ENCODE measurements around the gene ARL6IP5. TPM values are rescaled to one million over a fixed set of nuclear protein-coding genes. Genes with fewer than 3 reads are reported as not detected.
A peak's percentile ranks its signal among the peaks of the same experiment; 100 is the strongest.

ARL6IP5 gene
- 100 to 1,000 TPM; 113 to 153 (median 133) TPM for total RNA-seq

- Histone ChIP-seq H3K4me1 (peaks cover 0 to 79% (median 66%) of the 10 kb centered on the region in 4 donors), H3K36me3 (no peaks in the 10 kb centered on the region), H3K9me3 (no peaks in the 10 kb centered on the region), H3K4me3 (peak within 1 kb of the TSS; percentile 72 to 97 (median 86)), H3K27ac (peak within 1 kb of the TSS; percentile 86 to 97 (median 90)), H3K27me3 (no peaks in the 10 kb centered on the region)
- 2% methylated on average over 21 to 32 of the region's 32 CpGs for WGBS, 2 donors
- DNase-seq (ENCODE audit: low spot score in 2 of 2): peak; percentile 90 to 92
- peak in 1 of 2 donors; percentile 89 for TF ChIP-seq EP300 (IDR thresholded peaks at IDR 0.05)
- TF ChIP-seq, protein P1, sequence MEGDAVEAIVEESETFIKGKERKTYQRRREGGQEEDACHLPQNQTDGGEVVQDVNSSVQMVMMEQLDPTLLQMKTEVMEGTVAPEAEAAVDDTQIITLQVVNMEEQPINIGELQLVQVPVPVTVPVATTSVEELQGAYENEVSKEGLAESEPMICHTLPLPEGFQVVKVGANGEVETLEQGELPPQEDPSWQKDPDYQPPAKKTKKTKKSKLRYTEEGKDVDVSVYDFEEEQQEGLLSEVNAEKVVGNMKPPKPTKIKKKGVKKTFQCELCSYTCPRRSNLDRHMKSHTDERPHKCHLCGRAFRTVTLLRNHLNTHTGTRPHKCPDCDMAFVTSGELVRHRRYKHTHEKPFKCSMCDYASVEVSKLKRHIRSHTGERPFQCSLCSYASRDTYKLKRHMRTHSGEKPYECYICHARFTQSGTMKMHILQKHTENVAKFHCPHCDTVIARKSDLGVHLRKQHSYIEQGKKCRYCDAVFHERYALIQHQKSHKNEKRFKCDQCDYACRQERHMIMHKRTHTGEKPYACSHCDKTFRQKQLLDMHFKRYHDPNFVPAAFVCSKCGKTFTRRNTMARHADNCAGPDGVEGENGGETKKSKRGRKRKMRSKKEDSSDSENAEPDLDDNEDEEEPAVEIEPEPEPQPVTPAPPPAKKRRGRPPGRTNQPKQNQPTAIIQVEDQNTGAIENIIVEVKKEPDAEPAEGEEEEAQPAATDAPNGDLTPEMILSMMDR (IDR thresholded peaks at IDR 0.05): no peak
- TF ChIP-seq POLR2A (IDR thresholded peaks at IDR 0.05): peak; percentile 67 to 76
Observed at GRCh38 chr3:69084326-69085167, at the start of gene ARL6IP5. ARL6IP5 (plus strand) TSS chr3:69084937; CDS start chr3:69085048, 111 bp downstream.

DNA sequence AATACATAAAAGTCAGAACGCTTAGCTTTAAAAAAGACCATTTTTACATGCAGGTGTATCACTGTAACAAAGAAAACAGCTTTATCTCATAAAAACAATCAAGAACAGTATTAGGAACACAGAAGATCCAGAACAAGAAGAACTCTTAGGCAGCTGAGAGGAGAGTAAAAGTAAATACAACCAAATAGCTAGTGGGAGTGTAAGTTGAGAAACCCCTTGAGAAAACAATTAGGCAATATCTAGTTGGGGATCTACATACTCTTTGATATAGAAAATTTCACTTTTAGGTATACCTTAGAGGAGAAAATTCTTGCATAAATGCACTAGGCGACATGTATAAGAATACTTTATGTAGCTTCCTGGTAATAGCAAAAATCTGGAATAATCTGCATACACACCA is 40.1 kb upstream of the ARL6IP5 start:
- no peak for DNase-seq (ENCODE audit: low spot score in 2 of 2)
- Histone ChIP-seq H3K36me3 (peaks cover 0 to 84% (median 0%) of the 10 kb centered on the region in 3 donors), H3K27ac (no peak overlapping the region), H3K4me1 (peaks cover 3 to 45% (median 5%) of the 10 kb centered on the region in 4 donors), H3K4me3 (no peak overlapping the region), H3K9me3 (no peaks in the 10 kb centered on the region), H3K27me3 (no peaks in the 10 kb centered on the region)
- TF ChIP-seq POLR2A (IDR thresholded peaks at IDR 0.05) (no peak), EP300 (IDR thresholded peaks at IDR 0.05) (no peak)
- TF ChIP-seq, protein P1 (IDR thresholded peaks at IDR 0.05): no peak
- 90 to 95% methylated on average over 2 of the region's 2 CpGs for WGBS, 2 donors

- 94 to 95% methylated on average over 2 of the region's 2 CpGs for WGBS, 2 donors
- no peaks in the 10 kb centered on the region for H3K27me3 ChIP-seq
- no peak overlapping the region for H3K4me3 ChIP-seq
- DNase-seq (ENCODE audit: low spot score in 2 of 2): no peak
- no peak overlapping the region for H3K27ac ChIP-seq
- TF ChIP-seq, protein P1 (IDR thresholded peaks at IDR 0.05): no peak
- TF ChIP-seq POLR2A (IDR thresholded peaks at IDR 0.05) (no peak), EP300 (IDR thresholded peaks at IDR 0.05) (no peak)
- H3K4me1 ChIP-seq: peaks cover 6 to 66% (median 21%) of the 10 kb centered on the region in 4 donors
- H3K36me3 ChIP-seq: peaks cover 0 to 49% (median 0%) of the 10 kb centered on the region in 3 donors
- no peaks in the 10 kb centered on the region for H3K9me3 ChIP-seq
Observed at GRCh38 chr3:69048990-69049389, 35.7 kb upstream of the ARL6IP5 start.

GRCh38 chr3:69051756-69052471 is 32.8 kb upstream of the ARL6IP5 start, which contains the start of gene TMF1:
TMF1 (minus strand) TSS chr3:69052333; CDS start chr3:69052086, 247 bp downstream.
- Histone ChIP-seq H3K4me3 (peak within 1 kb of the TSS; percentile 75 to 92 (median 81)), H3K27me3 (no peaks in the 10 kb centered on the region), H3K36me3 (peaks cover 0 to 50% (median 0%) of the 10 kb centered on the region in 3 donors), H3K9me3 (no peaks in the 10 kb centered on the region), H3K27ac (peak within 1 kb of the TSS; percentile 93 to 97 (median 94)), H3K4me1 (peaks cover 6 to 48% (median 21%) of the 10 kb centered on the region in 4 donors)
- peak; percentile 97 to 99 for DNase-seq (ENCODE audit: low spot score in 2 of 2)
- WGBS, 2 donors: 0% methylated on average over 32 to 38 of the region's 45 CpGs
- TF ChIP-seq, protein P1 (IDR thresholded peaks at IDR 0.05): no peak
- TF ChIP-seq EP300 (IDR thresholded peaks at IDR 0.05) (peak; percentile 88 to 96), POLR2A (IDR thresholded peaks at IDR 0.05) (peak; percentile 67 to 79)

Measured in tibial nerve (tissue), 4 donors.